Dedifferentiated amniotic fluid mesenchymal stem cell (primary cell): Measurements from ENCODE around the gene C2CD4D.

Source experiments
- DNase-seq: peaks from one replicate; pipeline ENCODE4 v3.0.0-alpha.2; 2016; ENCODE audit errors: extremely low spot score

The C2CD4D gene

DNA sequence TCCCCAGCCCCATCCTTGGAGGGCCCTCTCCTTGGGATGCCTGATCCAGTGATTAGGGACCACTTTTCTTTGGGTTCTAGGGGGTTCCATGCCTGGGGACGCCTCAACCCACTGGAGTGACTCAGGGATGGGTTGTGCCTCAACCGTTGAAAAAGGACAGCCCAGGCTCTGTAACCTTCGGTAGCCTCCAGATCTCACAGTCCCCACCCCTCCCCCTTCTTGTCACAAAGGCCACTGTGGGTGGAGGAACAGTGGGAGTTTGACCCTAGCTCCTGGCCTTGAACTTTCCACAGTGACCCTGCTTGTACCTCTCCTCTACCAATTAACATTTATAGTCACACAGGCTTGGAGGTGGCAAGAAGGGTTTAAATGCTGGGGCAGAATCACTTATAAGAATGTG, 5.4 kb downstream of the C2CD4D start:
- no peak for DNase-seq

DNA sequence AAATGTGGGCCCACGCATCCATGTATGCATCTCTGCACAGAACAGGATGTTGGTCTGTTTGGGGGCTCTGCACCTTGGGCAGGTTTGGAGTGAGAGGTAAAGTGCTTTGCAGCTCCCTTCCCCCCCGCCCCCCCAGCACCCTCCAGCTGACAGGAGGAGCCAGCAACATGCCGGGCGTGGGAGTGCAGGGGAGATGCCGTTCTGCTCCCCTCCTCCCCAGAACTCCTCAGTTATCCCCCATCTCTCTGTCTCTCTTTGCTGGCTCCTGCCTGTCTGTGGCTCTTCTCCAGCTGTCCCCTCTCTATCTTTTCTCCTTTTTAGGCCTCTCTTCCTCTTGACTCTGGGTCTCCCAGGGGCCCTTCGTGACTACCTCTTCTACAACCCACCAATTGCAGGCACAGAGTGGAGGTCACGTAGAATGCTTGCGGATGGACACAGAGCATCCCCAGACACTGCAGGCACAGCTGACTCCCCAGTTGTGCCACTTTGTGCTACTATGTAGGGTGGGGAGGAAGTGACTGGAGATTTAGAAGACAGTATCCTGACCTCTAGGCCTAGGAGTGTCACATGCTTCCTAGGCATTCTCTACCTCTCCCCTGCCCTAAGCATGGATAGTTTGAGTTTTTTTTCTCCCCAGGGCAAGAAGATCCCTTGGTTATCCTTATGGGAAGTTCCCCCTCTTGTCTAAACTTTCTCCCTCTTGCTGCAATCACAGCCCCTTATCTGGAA, 6.3 kb downstream of the C2CD4D start:
- DNase-seq, result no peak

DNA sequence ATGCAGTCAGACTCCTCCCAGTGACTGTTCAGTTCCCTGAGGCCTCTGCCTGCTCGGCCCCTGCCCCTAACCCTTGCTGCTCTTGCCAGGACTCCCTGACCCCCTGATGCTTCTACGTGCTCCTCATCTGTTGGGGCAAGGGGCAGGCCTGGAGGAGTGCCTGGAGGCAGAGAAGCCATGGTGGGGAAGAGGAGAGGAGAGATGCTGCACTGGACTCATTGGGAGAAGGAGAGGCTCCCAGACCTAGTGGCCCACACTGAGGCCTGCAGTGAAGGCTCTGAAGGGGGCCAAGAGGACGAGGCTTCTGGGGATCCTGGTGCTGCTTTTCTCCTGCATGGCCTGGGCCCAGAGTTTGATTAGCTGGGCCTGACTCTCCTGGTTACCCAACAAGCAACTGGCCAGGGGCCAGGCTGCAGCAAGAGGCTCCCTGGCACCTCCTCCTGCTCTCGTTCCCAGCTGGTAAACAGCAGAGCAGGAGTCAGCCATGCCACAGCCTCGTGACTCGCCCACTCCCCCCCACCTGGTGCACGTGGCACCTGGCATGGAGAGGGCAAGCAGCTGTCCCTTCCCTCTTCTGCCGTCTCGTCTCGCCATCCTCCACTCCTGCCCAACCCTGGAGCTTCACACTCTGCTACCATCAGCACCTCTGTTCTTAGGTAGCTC, 7.2 kb downstream of the C2CD4D start:
- DNase-seq, result no peak

DNA sequence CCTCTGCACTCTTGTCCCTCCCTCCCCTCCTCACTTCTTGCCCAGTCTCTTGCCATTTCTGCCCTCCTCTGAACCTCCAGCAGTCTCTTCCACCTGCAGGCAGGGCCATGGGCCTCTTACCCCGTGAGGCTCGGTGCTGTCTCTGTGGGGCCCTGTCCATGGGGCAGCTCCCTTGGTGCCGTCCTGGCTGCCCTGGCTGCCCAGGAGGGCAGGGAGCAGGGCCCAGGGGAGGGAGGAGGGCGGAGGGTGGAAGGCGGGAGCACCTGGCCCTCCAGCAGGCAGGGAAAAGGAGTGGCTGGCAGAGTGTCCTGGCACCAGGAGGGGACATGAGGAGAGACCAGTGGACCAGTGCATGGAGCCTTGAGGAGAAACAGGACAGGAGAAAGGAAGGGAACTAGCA, 8.0 kb downstream of the C2CD4D start, which contains the start of gene RORC:
TSS of gene RORC (minus strand) at position 198 of the 400 bp plus-strand sequence. CDS start at position 160, 38 bp downstream.
- DNase-seq, result no peak

DNA sequence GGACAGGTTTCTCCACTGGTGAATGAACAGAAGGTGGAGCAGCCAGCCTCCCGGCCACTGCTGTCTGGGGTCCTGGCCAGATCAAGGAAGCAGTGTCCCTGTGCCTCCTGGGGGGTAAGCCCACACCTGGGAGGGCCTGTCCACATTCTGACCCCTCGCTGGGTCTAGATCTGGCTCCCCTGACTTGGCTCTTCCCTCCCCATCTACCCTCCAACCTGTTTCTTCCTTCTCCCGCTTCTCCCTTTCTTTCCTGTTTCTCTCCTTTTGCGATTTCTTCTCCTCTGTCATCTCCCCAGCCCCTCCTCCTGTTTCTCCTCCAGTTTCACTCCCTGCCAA, 8.4 kb downstream of the C2CD4D start:
- no peak for DNase-seq

DNA sequence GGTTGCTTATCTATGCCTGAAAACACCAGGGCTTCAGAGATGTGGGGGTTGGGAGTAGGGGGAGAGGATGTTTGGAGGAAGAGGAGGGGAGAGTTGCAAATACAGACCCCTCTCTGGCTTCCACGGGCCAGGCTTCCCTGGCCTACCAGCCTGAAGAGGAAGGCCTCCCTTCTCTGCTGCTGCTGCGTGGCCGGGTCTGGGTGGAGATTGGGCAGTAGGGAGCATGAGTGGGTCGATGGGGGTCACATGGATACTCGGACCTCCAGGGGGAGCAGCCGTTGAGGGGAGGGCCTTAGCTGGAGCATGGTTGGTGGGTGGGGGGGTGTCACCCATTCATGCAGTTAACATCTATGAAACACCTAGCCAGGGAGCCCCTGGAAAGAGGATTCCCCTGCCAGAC, 9.6 kb downstream of the C2CD4D start:
- no peak for DNase-seq

DNA sequence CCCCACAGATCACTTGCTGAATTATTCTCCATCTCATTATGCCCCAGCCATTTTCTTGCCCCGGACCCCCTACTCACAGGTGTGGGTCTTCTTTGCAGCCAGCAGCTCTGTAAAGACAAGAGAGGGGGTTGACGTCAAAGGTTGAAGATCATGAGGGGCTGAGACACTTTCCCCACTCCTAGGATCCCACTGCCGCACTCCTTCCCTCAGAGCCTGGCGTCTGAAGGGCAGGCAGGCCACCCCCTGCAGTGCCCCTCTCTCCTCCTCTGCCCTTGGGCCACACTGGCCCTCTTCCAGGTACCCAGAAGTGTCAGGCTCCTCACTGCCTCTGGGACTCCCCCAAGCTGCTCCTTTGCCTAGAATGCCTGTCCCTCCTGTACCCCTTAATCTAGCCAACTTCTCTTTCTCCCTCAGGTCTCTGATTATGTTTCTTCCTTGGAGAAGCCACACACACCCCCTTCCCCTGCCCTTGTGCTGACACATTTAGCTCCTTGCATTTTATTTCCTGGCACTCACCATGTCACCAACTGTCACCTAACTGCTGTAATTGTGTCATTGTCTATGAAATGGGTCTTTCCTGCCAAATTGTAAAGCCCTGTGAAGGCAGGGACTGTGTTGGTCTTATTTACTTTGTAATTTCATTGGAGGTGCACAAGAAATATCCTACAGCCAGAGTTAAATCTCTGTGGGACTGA, 10.1 kb downstream of the C2CD4D start:
- no peak for DNase-seq

DNA sequence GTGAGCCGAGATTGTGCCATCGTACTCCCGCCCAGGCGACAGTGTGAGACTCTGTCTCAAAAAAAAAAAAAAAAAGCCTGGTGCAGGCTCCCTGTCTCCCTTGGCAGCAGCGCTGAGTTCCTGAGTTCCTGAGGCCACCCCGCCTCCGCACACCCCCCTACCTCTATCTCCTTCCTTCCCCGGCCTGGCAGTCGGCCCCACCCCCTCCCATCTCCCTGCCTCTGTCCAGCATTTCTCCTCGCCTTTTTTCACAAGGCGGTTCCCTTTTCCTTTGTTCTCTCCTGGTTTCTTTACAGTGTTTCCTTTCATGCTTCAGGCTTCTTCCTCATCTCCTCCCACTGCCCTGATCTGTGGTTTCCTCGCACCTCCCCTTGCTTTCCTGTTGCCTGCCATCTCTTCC, 10.7 kb downstream of the C2CD4D start:
- no peak for DNase-seq

DNA sequence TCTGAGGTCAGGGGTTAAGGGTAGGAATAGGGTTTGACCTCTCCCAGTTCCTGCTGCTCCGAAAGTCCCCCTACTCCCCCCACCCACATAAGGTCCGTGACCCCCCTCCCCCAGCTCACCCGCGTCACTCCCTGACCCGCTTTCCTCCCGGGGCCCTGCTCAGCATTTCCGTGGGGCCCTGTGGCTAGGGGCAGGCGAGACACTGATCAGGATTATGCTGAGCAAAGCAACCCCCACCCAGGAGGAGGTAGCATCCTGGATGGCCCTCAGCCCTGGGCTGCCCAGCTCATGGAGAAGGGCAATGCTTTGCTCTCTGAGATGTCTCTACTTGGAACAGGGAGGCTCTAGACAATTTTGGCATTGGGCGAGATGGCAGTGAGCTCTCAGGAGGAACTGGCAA, 11.8 kb downstream of the C2CD4D start:
- no peak for DNase-seq

DNA sequence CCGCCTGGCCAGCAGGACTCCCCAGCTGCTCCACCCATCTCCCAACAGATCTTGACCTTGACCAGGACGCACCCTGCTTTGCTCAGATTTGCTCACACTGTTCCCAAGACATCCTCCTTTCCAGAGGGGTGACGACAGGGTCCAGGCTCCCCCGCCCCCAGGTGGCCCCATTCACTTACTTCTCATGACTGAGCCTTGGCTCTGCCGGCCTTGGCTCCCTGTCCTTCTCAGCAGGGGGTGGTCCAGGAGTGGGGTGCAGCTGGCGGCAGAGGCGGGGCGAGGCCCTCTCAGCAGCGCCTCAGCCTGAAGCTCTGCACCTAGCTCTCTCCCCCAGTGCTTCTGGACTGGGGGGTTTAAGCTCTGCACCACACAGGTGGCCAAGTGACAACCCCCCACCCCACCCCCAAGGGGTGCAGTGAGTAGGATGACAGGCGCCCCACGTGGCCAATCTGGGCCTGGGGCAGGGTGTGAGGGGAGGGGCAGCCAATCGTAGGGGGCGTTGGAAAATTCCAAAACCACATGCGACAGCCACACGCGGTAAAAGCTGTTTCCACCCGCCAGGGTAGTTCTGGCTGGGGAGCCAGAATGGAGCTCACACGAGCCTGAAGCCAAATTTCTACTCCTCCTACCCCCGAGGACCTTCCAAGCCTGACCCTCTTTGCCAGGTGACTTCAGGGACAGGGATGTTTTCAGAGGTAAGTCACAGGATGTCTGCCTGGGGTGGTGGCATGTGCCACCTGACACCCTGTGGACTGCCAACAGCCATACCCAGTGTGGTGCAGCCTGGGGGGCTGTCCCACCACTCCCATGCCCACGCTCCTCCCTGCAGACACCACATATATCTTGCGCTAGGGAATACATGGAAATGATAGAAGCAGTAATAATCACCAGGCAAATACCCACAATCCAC, 13.6 kb downstream of the C2CD4D start:
- no peak for DNase-seq

DNA sequence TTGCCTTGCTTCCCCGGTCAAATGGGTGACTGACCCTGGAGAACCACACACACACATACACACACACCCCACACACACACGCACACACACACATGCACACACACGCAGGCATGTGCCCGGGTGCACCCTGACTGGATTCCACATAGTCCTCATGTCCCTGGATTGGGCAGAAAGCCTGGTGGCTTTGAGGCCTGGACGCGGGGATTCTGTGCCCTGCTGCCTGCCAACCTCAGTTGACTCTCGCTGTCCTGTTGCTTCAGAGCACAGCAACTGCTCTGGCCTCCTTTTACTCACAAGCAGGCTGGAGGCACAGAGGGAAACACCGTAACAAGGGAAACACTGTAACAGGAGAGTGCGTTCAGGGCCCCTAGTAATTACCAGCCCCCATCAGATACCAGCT, 14.4 kb downstream of the C2CD4D start:
- no peak for DNase-seq

DNA sequence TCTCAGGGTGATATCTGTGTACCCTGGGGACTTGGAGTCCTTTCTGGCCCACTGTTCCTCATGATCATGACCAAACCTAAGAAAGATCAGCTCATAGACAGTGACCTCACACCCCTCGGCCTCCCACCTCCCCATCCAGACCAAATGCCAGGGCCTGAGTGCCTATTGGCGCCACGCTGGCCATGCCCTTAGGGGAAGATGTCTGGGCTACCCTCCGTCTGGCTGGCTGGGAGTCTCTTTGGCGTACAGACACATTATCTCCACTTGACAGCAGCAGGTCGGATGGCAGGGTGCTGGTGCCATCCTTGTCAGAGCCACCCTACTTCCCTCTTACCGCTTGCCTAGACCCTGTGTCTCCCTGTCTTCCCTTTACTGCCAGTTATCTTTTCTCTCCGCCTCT, 16.4 kb downstream of the C2CD4D start:
- no peak for DNase-seq

DNA sequence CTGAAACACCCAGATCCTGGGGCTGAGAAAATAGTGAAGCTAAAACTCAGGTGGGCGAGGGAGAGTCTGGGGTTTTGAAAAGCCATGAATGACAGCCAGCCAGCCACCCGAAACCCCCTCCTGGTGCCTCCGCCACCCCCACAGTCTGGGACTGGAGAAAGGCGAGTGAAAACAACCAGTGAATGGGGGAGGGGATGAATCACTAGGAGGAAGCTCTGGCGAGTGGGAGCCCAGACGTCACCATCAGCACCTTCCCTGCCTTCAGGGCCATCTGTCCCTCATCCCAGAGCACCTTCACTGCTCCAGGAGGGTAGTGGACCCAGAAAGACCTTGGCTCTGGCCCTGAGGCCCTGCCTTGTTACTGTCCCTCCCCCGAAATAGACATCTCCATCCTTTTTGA, 17.2 kb downstream of the C2CD4D start:
- no peak for DNase-seq

DNA sequence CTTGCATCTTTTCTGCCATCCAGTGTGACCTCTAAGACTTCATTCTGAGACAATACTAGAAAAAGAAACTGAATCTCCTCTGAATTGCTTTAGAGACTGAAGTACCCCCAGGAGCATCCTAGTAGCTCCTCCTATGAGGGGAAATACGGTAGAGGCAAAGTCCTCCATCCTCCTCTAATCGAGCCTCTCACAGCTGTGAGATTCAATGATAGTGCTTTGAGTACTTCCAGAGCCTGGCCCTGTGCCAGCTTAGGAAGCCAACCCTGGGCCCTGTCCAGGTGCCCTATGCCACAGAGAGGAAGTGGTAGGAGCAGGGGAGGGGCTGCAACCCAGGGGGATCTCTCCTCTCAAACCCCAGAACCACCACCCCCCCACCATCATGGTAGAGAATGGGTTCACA, 18.7 kb downstream of the C2CD4D start:
- no peak for DNase-seq

DNA sequence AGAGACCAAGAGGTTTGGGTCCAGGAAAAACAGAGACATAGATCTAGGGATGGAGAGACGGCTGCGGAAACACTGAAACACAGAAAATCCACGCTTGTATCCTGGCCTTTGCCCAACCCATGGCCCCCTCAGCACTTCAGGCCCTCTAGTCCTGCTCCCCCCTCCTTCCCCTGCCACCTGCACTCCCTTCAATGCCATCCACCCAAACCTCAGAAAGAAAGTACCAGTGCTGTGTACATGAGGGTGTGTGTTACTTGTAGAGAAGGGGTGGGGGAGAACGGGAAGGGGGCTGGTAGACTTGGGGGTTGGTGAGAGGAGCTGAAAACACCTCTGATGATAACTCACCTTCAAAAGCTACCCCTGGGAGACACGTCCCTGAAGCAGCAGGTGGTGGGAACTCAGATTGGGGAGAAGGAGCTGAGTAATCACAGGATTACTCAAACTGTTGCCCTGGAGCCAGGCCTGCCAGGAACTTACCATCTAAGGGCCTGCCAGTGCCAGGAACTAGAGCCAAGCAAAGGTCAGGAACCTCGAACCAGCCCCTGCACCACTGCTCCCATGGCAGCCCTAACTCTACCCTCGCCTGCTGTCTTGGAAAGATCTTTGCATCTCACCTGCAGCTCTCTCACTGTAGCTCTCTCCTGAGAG, 19.5 kb downstream of the C2CD4D start:
- DNase-seq, result no peak

DNA sequence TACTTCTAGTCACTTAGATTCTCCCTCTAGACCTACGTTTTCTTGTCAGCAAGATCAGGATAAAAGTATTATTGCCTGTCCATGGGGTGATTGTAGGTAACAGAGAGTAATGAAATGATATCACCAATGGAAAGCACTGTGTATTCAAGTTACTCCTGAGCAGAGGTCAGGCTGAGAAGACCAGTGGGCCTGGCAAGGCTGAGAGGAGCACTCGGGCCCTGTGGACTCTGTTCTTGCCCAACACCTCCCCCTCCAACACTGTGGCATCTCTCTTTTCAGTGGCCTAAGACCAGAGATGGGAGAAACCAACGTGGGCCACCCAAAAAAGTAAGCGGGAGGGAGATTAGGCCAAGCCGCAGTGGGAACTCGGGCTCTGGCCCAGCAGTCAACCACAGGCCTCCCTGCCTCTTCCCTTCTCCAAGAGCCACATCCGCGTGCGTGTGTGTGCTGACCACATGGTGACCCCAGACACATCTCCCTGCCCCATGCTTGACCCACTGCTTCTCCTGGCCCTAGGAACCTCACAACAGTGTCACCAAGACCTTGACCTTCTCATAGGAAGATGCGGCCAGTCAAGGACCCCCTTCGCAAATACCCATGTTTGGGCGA, 20.3 kb downstream of the C2CD4D start:
- DNase-seq, result no peak

DNA sequence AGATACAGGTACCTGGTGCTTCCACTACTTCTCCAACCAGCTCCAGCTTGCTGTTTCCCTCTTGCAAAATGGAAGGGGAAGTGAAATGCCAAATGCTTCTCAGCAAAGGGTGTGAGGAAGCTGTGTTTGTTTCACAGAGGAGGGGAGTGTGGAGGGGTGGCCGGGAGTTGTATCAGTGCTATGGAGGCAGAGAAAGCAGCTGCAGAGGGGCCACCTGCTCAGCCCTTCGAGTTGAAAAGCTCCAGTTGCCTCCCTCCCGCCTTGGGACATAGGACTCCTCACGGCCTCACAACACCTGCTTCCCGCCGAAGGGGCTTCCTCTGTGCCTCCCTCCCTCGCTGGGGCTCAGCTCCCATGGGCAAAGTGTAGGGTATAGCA, 22.3 kb downstream of the C2CD4D start:
- no peak for DNase-seq

DNA sequence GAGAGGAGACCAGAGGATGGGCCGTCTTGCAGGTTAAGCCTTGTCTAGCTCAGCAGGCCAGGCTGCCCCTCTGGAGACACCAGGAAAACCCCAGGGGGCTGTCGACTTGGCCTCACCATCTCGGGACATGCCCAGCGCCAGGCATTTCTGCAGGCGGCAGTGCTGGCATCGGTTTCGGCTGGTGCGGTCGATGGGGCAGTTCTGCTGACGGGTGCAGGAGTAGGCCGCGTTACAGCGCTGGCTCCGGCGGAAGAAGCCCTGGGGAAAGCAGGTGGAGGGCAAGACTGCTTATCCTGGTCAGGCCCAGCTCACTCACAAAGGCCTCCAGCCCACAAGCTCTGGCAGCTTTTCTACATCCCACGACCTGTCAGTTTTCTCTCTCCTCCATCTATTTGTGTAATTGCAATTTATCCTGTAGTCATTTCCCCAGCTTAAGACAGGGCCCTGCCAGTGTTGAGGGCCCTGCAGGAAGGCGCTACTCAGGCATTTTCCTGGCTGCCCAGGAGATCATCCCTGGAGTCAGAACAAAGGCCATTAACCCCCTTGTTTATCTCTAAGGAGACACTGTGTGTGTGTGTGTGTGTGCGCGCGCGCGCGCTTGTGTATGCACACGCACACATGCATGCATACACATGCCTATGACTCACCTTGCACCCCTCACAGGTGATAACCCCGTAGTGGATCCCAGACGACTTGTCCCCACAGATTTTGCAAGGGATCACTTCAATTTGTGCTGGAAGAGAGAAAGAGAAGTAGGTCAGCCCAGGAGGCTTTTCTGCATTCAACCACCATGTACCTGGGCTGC, 22.9 kb downstream of the C2CD4D start:
- no peak for DNase-seq

DNA sequence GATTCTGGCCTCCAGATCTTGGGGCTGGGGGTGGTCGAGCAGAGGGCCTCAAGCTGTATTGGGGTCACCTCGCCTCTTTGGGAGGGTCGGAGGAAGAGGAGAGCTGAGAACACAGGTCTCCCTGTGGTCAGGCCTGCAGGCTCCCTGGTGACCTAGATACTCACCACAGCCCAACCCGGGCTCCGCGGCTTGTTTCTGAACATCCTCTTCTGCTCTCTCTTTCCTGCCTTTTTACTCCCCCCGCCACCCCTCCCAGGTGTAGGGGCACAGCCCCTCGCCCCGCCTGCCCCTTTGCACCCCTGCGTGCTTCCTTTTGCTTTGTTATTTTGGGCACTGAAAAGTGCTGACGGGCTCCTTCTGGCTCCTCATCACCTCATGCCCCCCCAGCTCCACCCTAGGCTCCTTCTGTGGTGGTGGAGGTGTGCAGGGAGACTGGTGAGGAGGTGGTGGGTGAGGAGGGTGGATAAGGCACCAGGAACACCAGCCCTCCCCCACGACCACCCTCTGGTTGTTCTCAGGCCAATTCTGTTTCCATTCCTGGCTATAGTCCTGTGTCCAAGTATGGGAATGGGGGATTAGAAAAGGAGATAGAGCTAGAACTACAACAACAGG, 23.8 kb downstream of the C2CD4D start:
- no peak for DNase-seq

DNA sequence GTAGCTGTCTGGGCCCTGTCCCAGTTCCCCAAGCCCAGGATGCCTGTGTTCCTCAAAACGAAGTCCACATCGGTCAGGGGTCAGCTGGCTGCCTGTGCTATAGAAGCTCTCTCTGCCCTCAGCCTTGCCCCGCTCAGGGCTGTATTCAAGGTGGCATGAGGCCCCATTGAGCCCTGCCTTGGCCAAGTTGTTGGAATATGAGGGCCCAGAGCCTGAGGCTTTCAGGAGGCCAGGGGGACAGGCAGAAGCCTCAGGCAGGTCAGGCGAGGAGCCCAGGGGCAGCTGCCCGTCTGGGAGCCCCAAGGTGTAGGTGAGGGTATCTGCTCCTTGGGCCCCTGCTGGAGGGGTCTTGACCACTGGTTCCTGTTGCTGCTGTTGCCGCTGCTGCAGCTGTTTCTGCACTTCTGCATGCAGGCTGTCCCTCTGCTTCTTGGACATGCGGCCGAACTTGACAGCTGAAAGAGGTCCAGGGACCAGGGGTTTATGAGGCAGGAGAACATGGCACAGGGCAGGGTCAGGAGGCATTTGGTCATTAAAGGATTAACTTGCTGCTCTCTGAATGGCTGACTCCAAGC, 24.6 kb downstream of the C2CD4D start:
- no peak for DNase-seq
